Loucy (cell line): ENCODE results near the gene NOMO2.
"Not testable (repeated sequence)": the region's sequence is repeated elsewhere in the genome, so short reads cannot be mapped to it uniquely, and the experiment has no call there.

Source experiments
- CTCF ChIP-seq: fragments of 200-600 bp; sonication (generic); conservative IDR thresholded peaks from 2 replicates; pipeline ENCODE4 v1.5.1; 2014; ENCODE audit warnings: mild to moderate bottlenecking, antibody characterized with exemption, low read length
- EZH2phosphoT487 ChIP-seq: fragments of 200-600 bp; IDR thresholded peaks from 2 replicates; pipeline ENCODE4 v1.6.1; 2018; ENCODE audit warnings: antibody characterized with exemption, mild to moderate bottlenecking, moderate library complexity, borderline replicate concordance

- TF ChIP-seq CTCF, EZH2phosphoT487: not testable (repeated sequence)
These were observed 43.2 kb downstream of the NOMO2 start for GRCh38 chr16:18518536-18519283.
